Esophagus squamous epithelium (tissue), 4 donors: ENCODE measurements around the gene JAML.

Experiments used
- CTCF ChIP-seq, 6 experiments: fragments of 450-650 bp in 4 of 6; fragments of 200-600 bp in 2 of 6; sonication (generic) in 2 of 6; IDR thresholded peaks; one replicate each; pipeline ENCODE4 v1.5.1; 2016 to 2019; ENCODE audit warnings: antibody characterized with exemption in 6 of 6, mild to moderate bottlenecking in 4 of 6, moderate library complexity in 4 of 6
- POLR2A ChIP-seq, 4 donors: fragments of 450-650 bp; IDR thresholded peaks; one replicate each; pipeline ENCODE4 v1.6.1; 2017; ENCODE audit warnings: antibody characterized with exemption in 4 of 4, mild to moderate bottlenecking in 4 of 4, moderate library complexity in 3 of 4

- no peak for TF ChIP-seq CTCF (IDR thresholded peaks at IDR 0.05)
- TF ChIP-seq POLR2A (IDR thresholded peaks at IDR 0.05) = peak in 2 of 4 donors; percentile 28 to 70
Measured at GRCh38 chr11:118224511-118225188, at the start of gene JAML.
